ENCODE data around the gene CAV3. TPM values are rescaled to one million over a fixed set of nuclear protein-coding genes. Genes with fewer than 3 reads are reported as not detected.

Gene CAV3
- total and polyA plus RNA-seq, 10 of the 15 experiments (the other 5 are each of a cell fraction or from before 2014, with no cell fraction given), result not detected

DNA sequence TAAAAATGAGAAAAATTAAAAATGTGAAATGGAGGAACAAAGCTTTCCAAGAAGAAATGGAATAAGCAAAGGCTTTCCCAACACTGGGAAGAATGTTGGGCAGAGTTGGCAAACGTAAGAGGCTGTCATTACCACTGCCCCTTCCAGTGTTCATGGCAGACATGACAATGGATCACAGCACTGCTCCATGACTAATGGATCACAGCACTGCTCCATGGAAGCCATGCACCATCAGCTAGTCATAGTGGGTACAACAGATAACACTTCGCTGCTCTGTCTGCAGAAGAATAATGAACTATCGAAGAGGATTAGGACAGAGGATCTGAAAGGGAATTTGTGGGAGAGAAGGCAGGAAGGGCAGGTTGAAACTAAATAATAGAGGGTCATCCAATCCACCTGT, 5.0 kb downstream of the CAV3 start:
- H3K36me3 ChIP-seq (ENCODE audit: control insufficient read depth in 2 of 2, insufficient read depth in 2 of 2, low read length in 1 of 2), result no peaks in the 10 kb centered on the region
- no peaks in the 10 kb centered on the region for H3K9me3 ChIP-seq (replicated peaks; ENCODE audit: control insufficient read depth, insufficient read depth, low read length)
- H3K4me3 ChIP-seq, result no peak overlapping the region
- no peaks in the 10 kb centered on the region for H3K79me2 ChIP-seq (ENCODE audit: control insufficient read depth, insufficient read depth, low read length)
- ChIA-PET RAD21 (ENCODE audit: unreplicated experiment) (no interaction called here), CTCF (interaction anchor here (0.9 to 1.1 kb wide), 3 partner anchors 9 to 74 kb away, joined by 3 to 4 read pairs (median 3); no protein-coding TSS in a partner anchor), SMC1A (ENCODE audit: uncharacterized antibody, unreplicated experiment) (interaction anchor here (0.8 kb wide), 1 partner anchor 32 kb away, joined by 3 read pairs; no protein-coding TSS in a partner anchor), POLR2A (no interaction called here)
- H4K20me1 ChIP-seq (ENCODE audit: control insufficient read depth, insufficient read depth), result no peaks in the 10 kb centered on the region
- H3K27ac ChIP-seq (ENCODE audit: control insufficient read depth, insufficient read depth), result no peak overlapping the region
- DNase-seq (ENCODE audit: low read depth, low spot score) (no peak), FAIRE-seq (no peak), ATAC-seq (no peak)
- intact Hi-C loops (cut with micrococcal nuclease; ENCODE audit: unreplicated experiment), result no loop called here
- H2AFZ ChIP-seq (ENCODE audit: control insufficient read depth, low read depth, low read length), result no peak overlapping the region
- H3K4me2 ChIP-seq (ENCODE audit: control insufficient read depth, insufficient read depth), result no peak overlapping the region
- BruUV-seq (replicated peaks), result no TSS peak
- in situ Hi-C loops (cut with MboI), result no loop called here
- no peaks in the 10 kb centered on the region for H3K4me1 ChIP-seq (ENCODE audit: control insufficient read depth, insufficient read depth, low read length)
- TF ChIP-seq TCF7 (IDR thresholded peaks at IDR 0.05; ENCODE audit: borderline replicate concordance) (no peak), MTA3 (IDR thresholded peaks at IDR 0.05; ENCODE audit: borderline replicate concordance, low read length) (no peak), BCLAF1 (IDR thresholded peaks at IDR 0.05) (no peak), MYB (IDR thresholded peaks at IDR 0.05; ENCODE audit: borderline replicate concordance, low read depth, low read length) (no peak), BACH1 (IDR thresholded peaks at IDR 0.05; ENCODE audit: borderline replicate concordance) (no peak), GATAD2B (conservative IDR thresholded peaks at IDR 0.05; ENCODE audit: low read depth) (no peak), ZNF217 (IDR thresholded peaks at IDR 0.05) (no peak), ZZZ3 (IDR thresholded peaks at IDR 0.05; ENCODE audit: control insufficient read depth, insufficient read length, low read depth) (no peak), WRNIP1 (IDR thresholded peaks at IDR 0.05; ENCODE audit: borderline replicate concordance, low read depth, low read length) (no peak)
- TF ChIP-seq, protein P1, sequence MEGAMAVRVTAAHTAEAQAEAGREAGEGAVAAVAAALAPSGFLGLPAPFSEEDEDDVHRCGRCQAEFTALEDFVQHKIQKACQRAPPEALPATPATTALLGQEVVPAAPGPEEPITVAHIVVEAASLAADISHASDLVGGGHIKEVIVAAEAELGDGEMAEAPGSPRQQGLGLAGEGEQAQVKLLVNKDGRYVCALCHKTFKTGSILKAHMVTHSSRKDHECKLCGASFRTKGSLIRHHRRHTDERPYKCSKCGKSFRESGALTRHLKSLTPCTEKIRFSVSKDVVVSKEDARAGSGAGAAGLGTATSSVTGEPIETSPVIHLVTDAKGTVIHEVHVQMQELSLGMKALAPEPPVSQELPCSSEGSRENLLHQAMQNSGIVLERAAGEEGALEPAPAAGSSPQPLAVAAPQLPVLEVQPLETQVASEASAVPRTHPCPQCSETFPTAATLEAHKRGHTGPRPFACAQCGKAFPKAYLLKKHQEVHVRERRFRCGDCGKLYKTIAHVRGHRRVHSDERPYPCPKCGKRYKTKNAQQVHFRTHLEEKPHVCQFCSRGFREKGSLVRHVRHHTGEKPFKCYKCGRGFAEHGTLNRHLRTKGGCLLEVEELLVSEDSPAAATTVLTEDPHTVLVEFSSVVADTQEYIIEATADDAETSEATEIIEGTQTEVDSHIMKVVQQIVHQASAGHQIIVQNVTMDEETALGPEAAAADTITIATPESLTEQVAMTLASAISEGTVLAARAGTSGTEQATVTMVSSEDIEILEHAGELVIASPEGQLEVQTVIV (IDR thresholded peaks at IDR 0.05; ENCODE audit: borderline replicate concordance, partially characterized antibody), result no peak
- TF ChIP-seq, protein P2, sequence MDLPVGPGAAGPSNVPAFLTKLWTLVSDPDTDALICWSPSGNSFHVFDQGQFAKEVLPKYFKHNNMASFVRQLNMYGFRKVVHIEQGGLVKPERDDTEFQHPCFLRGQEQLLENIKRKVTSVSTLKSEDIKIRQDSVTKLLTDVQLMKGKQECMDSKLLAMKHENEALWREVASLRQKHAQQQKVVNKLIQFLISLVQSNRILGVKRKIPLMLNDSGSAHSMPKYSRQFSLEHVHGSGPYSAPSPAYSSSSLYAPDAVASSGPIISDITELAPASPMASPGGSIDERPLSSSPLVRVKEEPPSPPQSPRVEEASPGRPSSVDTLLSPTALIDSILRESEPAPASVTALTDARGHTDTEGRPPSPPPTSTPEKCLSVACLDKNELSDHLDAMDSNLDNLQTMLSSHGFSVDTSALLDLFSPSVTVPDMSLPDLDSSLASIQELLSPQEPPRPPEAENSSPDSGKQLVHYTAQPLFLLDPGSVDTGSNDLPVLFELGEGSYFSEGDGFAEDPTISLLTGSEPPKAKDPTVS (IDR thresholded peaks at IDR 0.05; ENCODE audit: low read depth, low read length), result no peak
- TF ChIP-seq, protein P3, sequence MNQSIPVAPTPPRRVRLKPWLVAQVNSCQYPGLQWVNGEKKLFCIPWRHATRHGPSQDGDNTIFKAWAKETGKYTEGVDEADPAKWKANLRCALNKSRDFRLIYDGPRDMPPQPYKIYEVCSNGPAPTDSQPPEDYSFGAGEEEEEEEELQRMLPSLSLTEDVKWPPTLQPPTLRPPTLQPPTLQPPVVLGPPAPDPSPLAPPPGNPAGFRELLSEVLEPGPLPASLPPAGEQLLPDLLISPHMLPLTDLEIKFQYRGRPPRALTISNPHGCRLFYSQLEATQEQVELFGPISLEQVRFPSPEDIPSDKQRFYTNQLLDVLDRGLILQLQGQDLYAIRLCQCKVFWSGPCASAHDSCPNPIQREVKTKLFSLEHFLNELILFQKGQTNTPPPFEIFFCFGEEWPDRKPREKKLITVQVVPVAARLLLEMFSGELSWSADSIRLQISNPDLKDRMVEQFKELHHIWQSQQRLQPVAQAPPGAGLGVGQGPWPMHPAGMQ (IDR thresholded peaks at IDR 0.05; ENCODE audit: borderline replicate concordance), result no peak
- TF ChIP-seq, protein P4, sequence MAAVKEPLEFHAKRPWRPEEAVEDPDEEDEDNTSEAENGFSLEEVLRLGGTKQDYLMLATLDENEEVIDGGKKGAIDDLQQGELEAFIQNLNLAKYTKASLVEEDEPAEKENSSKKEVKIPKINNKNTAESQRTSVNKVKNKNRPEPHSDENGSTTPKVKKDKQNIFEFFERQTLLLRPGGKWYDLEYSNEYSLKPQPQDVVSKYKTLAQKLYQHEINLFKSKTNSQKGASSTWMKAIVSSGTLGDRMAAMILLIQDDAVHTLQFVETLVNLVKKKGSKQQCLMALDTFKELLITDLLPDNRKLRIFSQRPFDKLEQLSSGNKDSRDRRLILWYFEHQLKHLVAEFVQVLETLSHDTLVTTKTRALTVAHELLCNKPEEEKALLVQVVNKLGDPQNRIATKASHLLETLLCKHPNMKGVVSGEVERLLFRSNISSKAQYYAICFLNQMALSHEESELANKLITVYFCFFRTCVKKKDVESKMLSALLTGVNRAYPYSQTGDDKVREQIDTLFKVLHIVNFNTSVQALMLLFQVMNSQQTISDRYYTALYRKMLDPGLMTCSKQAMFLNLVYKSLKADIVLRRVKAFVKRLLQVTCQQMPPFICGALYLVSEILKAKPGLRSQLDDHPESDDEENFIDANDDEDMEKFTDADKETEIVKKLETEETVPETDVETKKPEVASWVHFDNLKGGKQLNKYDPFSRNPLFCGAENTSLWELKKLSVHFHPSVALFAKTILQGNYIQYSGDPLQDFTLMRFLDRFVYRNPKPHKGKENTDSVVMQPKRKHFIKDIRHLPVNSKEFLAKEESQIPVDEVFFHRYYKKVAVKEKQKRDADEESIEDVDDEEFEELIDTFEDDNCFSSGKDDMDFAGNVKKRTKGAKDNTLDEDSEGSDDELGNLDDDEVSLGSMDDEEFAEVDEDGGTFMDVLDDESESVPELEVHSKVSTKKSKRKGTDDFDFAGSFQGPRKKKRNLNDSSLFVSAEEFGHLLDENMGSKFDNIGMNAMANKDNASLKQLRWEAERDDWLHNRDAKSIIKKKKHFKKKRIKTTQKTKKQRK (IDR thresholded peaks at IDR 0.05; ENCODE audit: low read depth, low read length), result no peak
- 0 out of 4 replicates have a peak, but pooled peaks cover 0 to 2% of the 10 kb centered on the region in 2 experiments for H3K27me3 ChIP-seq (replicated peaks in 1 of 2; ENCODE audit: control insufficient read depth in 2 of 2, insufficient read depth in 2 of 2, low read length in 1 of 2)
- no peak overlapping the region for H3K9ac ChIP-seq (ENCODE audit: control insufficient read depth, insufficient read depth, low read length)
- 27% methylated on average over 3 of the region's 3 CpGs for WGBS (ENCODE audit: insufficient coverage, insufficient replicate concordance, low lambda C conversion rate, missing lambda C conversion rate)
